Tracheal epithelial cell (primary cell): ENCODE measurements around the gene UTS2. TPM values are rescaled to one million over a fixed set of nuclear protein-coding genes. Genes with fewer than 3 reads are reported as not detected.

ENCODE experiments used
- total RNA-seq: library from RNA; depleted of rRNA; stranded (reverse); fragments of >200 nt; gene quantifications from 2 replicates; pipeline ENCODE4 v1.2.1, GENCODE V29; 2014

Gene UTS2, protein sequence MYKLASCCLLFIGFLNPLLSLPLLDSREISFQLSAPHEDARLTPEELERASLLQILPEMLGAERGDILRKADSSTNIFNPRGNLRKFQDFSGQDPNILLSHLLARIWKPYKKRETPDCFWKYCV
- total RNA-seq, result not detected in 2 replicates

DNA sequence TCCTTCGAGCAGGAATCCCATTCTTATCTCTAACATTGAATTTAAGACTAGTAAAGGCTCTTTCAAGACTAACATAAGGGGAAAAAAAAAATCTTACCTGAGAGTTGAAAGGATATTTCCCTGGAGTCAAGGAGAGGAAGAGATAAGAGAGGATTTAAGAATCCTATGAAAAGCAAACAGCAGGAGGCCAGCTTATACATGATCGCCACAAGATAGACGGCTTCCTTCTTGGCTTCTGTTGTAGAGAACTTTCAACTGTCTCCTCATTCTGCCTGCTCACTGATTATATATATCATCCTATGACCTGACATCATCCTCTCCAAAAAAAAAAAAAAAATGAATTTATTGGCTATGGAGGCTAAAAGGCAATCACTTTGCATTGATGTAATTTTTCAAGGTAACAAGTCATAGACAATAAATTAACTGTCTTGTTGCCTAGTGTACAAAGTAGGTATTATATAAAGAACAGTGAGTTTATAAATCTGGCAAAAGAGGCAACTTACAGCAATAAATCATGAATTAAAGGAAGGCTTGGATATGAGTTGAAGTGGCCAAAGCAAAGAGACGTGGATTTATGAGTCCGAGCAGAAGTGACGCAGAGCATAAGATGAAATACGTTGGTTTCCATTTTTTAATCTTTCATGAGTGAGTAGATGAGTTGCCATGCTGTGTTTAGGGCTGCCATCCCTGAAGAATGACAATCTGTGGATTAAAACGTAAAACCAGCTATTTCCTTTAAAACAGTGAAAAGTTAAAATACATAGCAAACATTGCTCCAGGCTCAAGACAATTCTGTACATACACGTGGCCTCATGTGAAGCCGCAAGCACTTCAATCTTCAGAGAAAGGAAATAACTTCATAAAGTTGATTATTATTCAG is at the start of gene UTS2:
Gene UTS2 (minus strand): TSS at position 262 of the 880 bp plus-strand sequence. CDS start 62 bp downstream, at position 200.

Other genes with a start within 250 kb of the UTS2 start
- gene VAMP3, start 81.8 kb downstream of the UTS2 start, total RNA-seq, result 65.4 and 68.4 TPM in 2 replicates
- gene PER3, start 68.8 kb downstream of the UTS2 start, total RNA-seq, result 2.4 and 4.9 TPM in 2 replicates
- gene TNFRSF9, start 87.8 kb upstream of the UTS2 start, total RNA-seq, result 1.5 and 3.1 TPM in 2 replicates
- gene PARK7, start 108.6 kb upstream of the UTS2 start, total RNA-seq, result 141 and 142 TPM in 2 replicates
- 99.1 and 269 TPM in 2 replicates for gene ERRFI1, start 173.2 kb upstream of the UTS2 start, total RNA-seq